Upper lobe of left lung (tissue), 4 donors: Measurements from ENCODE around the gene MYG1.

Experiments
- CTCF ChIP-seq, 6 experiments: fragments of 450-650 bp in 4 of 6; fragments of 200-600 bp in 2 of 6; sonication (generic) in 2 of 6; IDR thresholded peaks; one replicate each; pipeline ENCODE4 v1.5.1; 2016 to 2019; ENCODE audit warnings: antibody characterized with exemption in 6 of 6
- EP300 ChIP-seq, 4 donors: sonication (generic); formaldehyde crosslinking; IDR thresholded peaks; one replicate each; pipeline ENCODE4 v1.5.1; 2017; ENCODE audit warnings: antibody characterized with exemption in 4 of 4, control low read depth in 2 of 4
- POLR2A ChIP-seq, 4 donors: fragments of 450-650 bp; IDR thresholded peaks; one replicate each; pipeline ENCODE4 v1.5.1; 2016 to 2017; ENCODE audit warnings: antibody characterized with exemption in 4 of 4, mild to moderate bottlenecking in 2 of 4
- POLR2AphosphoS5 ChIP-seq, 2 donors: sonication (generic); formaldehyde crosslinking; IDR thresholded peaks; one replicate each; pipeline ENCODE4 v1.5.1; 2017; ENCODE audit warnings: antibody characterized with exemption in 2 of 2

- no peak for TF ChIP-seq CTCF (IDR thresholded peaks at IDR 0.05)
- no peak for TF ChIP-seq POLR2A (IDR thresholded peaks at IDR 0.05)
- TF ChIP-seq EP300 (IDR thresholded peaks at IDR 0.05) = no peak
- no peak for TF ChIP-seq POLR2AphosphoS5 (IDR thresholded peaks at IDR 0.05)
These were observed 32.0 kb upstream of the MYG1 start for GRCh38 chr12:53267306-53267998.
